Measurements from ENCODE around the gene CCBE1. TPM values are rescaled to one million over a fixed set of nuclear protein-coding genes. Genes with fewer than 3 reads are reported as not detected.

The CCBE1 gene
- total RNA-seq, 1 donor from 2014 or later = 4.1 TPM

GRCh38 chr18:59428018-59428417 lies 269.2 kb downstream of the CCBE1 start:
- H3K27me3 Mint-ChIP-seq (ENCODE audit: low read depth, unreplicated experiment) = peaks cover 9% of the 10 kb centered on the region
- Histone ChIP-seq H3K27ac (ENCODE audit: low read depth, low read length) (no peak overlapping the region), H4K20me1 (ENCODE audit: insufficient read depth, low read length) (no peaks in the 10 kb centered on the region), H3K4me2 (ENCODE audit: low read length) (no peak overlapping the region), H3K27me3 (ENCODE audit: insufficient read depth, low read length) (peaks cover under 1% of the 10 kb centered on the region), H3K4me3 (ENCODE audit: insufficient read depth, low read depth, low read length) (no peak overlapping the region), H3K4me1 (ENCODE audit: insufficient read depth, low read length) (no peaks in the 10 kb centered on the region), H3K9me3 (ENCODE audit: insufficient read depth, low read depth, low read length) (no peaks in the 10 kb centered on the region), H3K79me2 (ENCODE audit: insufficient read depth, low read length) (no peaks in the 10 kb centered on the region), H2AFZ (ENCODE audit: low read depth, low read length) (no peak overlapping the region), H3K9ac (ENCODE audit: low read length) (no peak overlapping the region), H3K36me3 (ENCODE audit: insufficient read depth, low read length) (no peaks in the 10 kb centered on the region)
- no peak overlapping the region for H3K4me3 Mint-ChIP-seq (ENCODE audit: unreplicated experiment)
- DNase-seq (ENCODE audit: low read depth) = no peak
- no peaks in the 10 kb centered on the region for H3K9me3 Mint-ChIP-seq (ENCODE audit: unreplicated experiment)
- H3K27ac Mint-ChIP-seq (ENCODE audit: unreplicated experiment) = no peak overlapping the region
- no peak for TF ChIP-seq EZH2 (IDR thresholded peaks at IDR 0.05; ENCODE audit: insufficient read depth, low read length)
- no peak for TF ChIP-seq CTCF (IDR thresholded peaks at IDR 0.05; ENCODE audit: insufficient read depth, low read depth, low read length)
- H3K36me3 Mint-ChIP-seq (ENCODE audit: low read depth, unreplicated experiment) = no peaks in the 10 kb centered on the region
- FAIRE-seq = no peak
- H3K4me1 Mint-ChIP-seq (ENCODE audit: low read depth, unreplicated experiment) = no peaks in the 10 kb centered on the region

- TF ChIP-seq EZH2 (IDR thresholded peaks at IDR 0.05; ENCODE audit: insufficient read depth, low read length) = no peak
- no peak for TF ChIP-seq CTCF (IDR thresholded peaks at IDR 0.05; ENCODE audit: insufficient read depth, low read depth, low read length)
- H3K9me3 Mint-ChIP-seq (ENCODE audit: unreplicated experiment) = no peaks in the 10 kb centered on the region
Observed at GRCh38 chr18:59426855-59427254, 270.4 kb downstream of the CCBE1 start.

GRCh38 chr18:59423259-59423658 lies 274.0 kb downstream of the CCBE1 start:
- Histone ChIP-seq H3K79me2 (ENCODE audit: insufficient read depth, low read length) (no peaks in the 10 kb centered on the region), H3K27ac (ENCODE audit: low read depth, low read length) (no peak overlapping the region), H3K4me1 (ENCODE audit: insufficient read depth, low read length) (no peaks in the 10 kb centered on the region), H2AFZ (ENCODE audit: low read depth, low read length) (no peak overlapping the region), H3K9ac (ENCODE audit: low read length) (no peak overlapping the region), H3K27me3 (ENCODE audit: insufficient read depth, low read length) (peaks cover 19% of the 10 kb centered on the region), H3K36me3 (ENCODE audit: insufficient read depth, low read length) (no peaks in the 10 kb centered on the region), H3K9me3 (ENCODE audit: insufficient read depth, low read depth, low read length) (no peaks in the 10 kb centered on the region), H3K4me2 (ENCODE audit: low read length) (no peak overlapping the region), H3K4me3 (ENCODE audit: insufficient read depth, low read depth, low read length) (no peak overlapping the region), H4K20me1 (ENCODE audit: insufficient read depth, low read length) (no peaks in the 10 kb centered on the region)
- H3K27ac Mint-ChIP-seq (ENCODE audit: unreplicated experiment) = no peak overlapping the region
- DNase-seq (ENCODE audit: low read depth) = no peak
- no peaks in the 10 kb centered on the region for H3K36me3 Mint-ChIP-seq (ENCODE audit: low read depth, unreplicated experiment)
- no peaks in the 10 kb centered on the region for H3K9me3 Mint-ChIP-seq (ENCODE audit: unreplicated experiment)
- TF ChIP-seq EZH2 (IDR thresholded peaks at IDR 0.05; ENCODE audit: insufficient read depth, low read length) = no peak
- TF ChIP-seq CTCF (IDR thresholded peaks at IDR 0.05; ENCODE audit: insufficient read depth, low read depth, low read length) = no peak
- H3K4me3 Mint-ChIP-seq (ENCODE audit: unreplicated experiment) = no peak overlapping the region
- peaks cover 9% of the 10 kb centered on the region for H3K27me3 Mint-ChIP-seq (ENCODE audit: low read depth, unreplicated experiment)
- no peak for FAIRE-seq
- no peaks in the 10 kb centered on the region for H3K4me1 Mint-ChIP-seq (ENCODE audit: low read depth, unreplicated experiment)

More at GRCh38 chr18:59426855-59427254, 270.4 kb downstream of the CCBE1 start:
- H3K4me1 Mint-ChIP-seq (ENCODE audit: low read depth, unreplicated experiment) = no peaks in the 10 kb centered on the region
- Histone ChIP-seq H3K4me1 (ENCODE audit: insufficient read depth, low read length) (no peaks in the 10 kb centered on the region), H3K9ac (ENCODE audit: low read length) (no peak overlapping the region), H2AFZ (ENCODE audit: low read depth, low read length) (no peak overlapping the region), H3K79me2 (ENCODE audit: insufficient read depth, low read length) (no peaks in the 10 kb centered on the region), H3K9me3 (ENCODE audit: insufficient read depth, low read depth, low read length) (no peaks in the 10 kb centered on the region), H3K27ac (ENCODE audit: low read depth, low read length) (no peak overlapping the region), H3K27me3 (ENCODE audit: insufficient read depth, low read length) (peaks cover 12% of the 10 kb centered on the region), H3K36me3 (ENCODE audit: insufficient read depth, low read length) (no peaks in the 10 kb centered on the region), H3K4me2 (ENCODE audit: low read length) (no peak overlapping the region), H4K20me1 (ENCODE audit: insufficient read depth, low read length) (no peaks in the 10 kb centered on the region), H3K4me3 (ENCODE audit: insufficient read depth, low read depth, low read length) (no peak overlapping the region)
- FAIRE-seq = no peak
- DNase-seq (ENCODE audit: low read depth) = no peak
- H3K36me3 Mint-ChIP-seq (ENCODE audit: low read depth, unreplicated experiment) = no peaks in the 10 kb centered on the region
- H3K4me3 Mint-ChIP-seq (ENCODE audit: unreplicated experiment) = no peak overlapping the region
- peaks cover 12% of the 10 kb centered on the region for H3K27me3 Mint-ChIP-seq (ENCODE audit: low read depth, unreplicated experiment)
- no peak overlapping the region for H3K27ac Mint-ChIP-seq (ENCODE audit: unreplicated experiment)
